Skeletal muscle satellite cell (primary cell): ENCODE data around the gene NDUFA13.

ENCODE experiments used
- H3K27me3 ChIP-seq: 2 replicates; pipeline ENCODE4 v1.7.0; 2013; ENCODE audit warnings: low read length; ENCODE audit not compliant: control insufficient read depth, insufficient read depth
- H3K36me3 ChIP-seq: 2 replicates; pipeline ENCODE4 v1.7.0; 2013; ENCODE audit warnings: mild to moderate bottlenecking, control low read depth, low read length; ENCODE audit not compliant: insufficient read depth
- H3K4me1 ChIP-seq: 2 replicates; pipeline ENCODE4 v1.7.0; 2013; ENCODE audit warnings: low read length; ENCODE audit not compliant: control insufficient read depth, insufficient read depth
- H3K4me2 ChIP-seq: 2 replicates; pipeline ENCODE4 v1.7.0; 2013; ENCODE audit warnings: mild to moderate bottlenecking, low read length
- H3K4me3 ChIP-seq: 2 replicates; pipeline ENCODE4 v1.7.0; 2013; ENCODE audit warnings: low read length
- H3K9ac ChIP-seq: 2 replicates; pipeline ENCODE4 v1.7.0; 2013; ENCODE audit warnings: mild to moderate bottlenecking, low read depth, low read length, moderate library complexity
- H3K9me3 ChIP-seq: replicated peaks from 2 replicates; pipeline ENCODE4 v1.7.0; 2013; ENCODE audit warnings: mild to moderate bottlenecking, control low read depth, low read length

NDUFA13 gene

GRCh38 chr19:19492026-19492610 is 23.9 kb upstream of the NDUFA13 start:
- H3K27me3 ChIP-seq, result no peaks in the 10 kb centered on the region
- no peaks in the 10 kb centered on the region for H3K9me3 ChIP-seq
- H3K4me3 ChIP-seq, result no peak overlapping the region
- no peak overlapping the region for H3K4me2 ChIP-seq
- no peak overlapping the region for H3K9ac ChIP-seq
- peaks cover 35% of the 10 kb centered on the region for H3K4me1 ChIP-seq
- peaks cover 40% of the 10 kb centered on the region for H3K36me3 ChIP-seq

- no peak overlapping the region for H3K4me2 ChIP-seq
- peaks cover 58% of the 10 kb centered on the region for H3K36me3 ChIP-seq
- H3K9ac ChIP-seq, result peak overlapping the region; percentile 34
- no peaks in the 10 kb centered on the region for H3K27me3 ChIP-seq
- H3K4me3 ChIP-seq, result no peak overlapping the region
- no peaks in the 10 kb centered on the region for H3K9me3 ChIP-seq
- peaks cover 21% of the 10 kb centered on the region for H3K4me1 ChIP-seq
Observed at GRCh38 chr19:19493841-19494546, 22.0 kb upstream of the NDUFA13 start.

- peaks cover 73% of the 10 kb centered on the region for H3K36me3 ChIP-seq
- no peaks in the 10 kb centered on the region for H3K27me3 ChIP-seq
- no peaks in the 10 kb centered on the region for H3K9me3 ChIP-seq
- no peak overlapping the region for H3K4me2 ChIP-seq
- peaks cover 7% of the 10 kb centered on the region for H3K4me1 ChIP-seq
- no peak overlapping the region for H3K4me3 ChIP-seq
- no peak overlapping the region for H3K9ac ChIP-seq
Observed at GRCh38 chr19:19495614-19496603, 20.1 kb upstream of the NDUFA13 start.

DNA sequence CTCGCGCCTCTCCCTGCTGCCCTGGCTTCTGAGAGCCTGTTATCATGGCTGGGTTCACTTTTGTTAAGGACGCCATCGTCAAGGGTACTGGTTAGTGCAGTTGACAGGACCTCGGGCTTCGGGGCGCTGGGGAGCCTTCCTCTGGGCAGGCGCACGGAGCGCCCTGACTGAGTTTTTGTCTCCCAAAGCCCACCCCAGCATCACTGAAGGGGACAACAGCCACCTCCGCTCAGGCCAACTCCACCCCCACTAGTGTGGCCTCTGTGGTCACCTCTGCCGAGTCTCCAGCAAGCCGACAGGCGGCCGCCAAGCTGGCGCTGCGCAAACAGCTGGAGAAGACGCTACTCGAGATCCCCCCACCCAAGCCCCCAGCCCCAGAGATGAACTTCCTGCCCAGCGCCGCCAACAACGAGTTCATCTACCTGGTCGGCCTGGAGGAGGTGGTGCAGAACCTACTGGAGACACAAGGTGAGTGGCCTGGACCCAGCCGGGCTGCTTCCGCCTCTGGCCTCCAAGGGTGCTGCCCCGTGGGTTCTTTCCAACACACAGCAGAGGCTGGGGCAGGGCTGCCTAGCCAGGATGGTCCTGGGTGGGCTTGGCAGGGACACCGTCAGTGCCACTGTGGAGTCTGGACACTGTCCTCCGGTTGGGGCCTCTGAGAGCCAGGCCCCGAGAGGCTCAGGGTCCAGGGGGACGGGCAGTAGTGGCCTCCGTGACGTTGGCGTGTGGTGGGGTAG is 17.6 kb upstream of the NDUFA13 start:
- Histone ChIP-seq H3K9me3 (no peaks in the 10 kb centered on the region), H3K4me2 (no peak overlapping the region), H3K27me3 (no peaks in the 10 kb centered on the region), H3K36me3 (peaks cover 86% of the 10 kb centered on the region), H3K4me3 (no peak overlapping the region), H3K4me1 (peaks cover 7% of the 10 kb centered on the region), H3K9ac (no peak overlapping the region)

GRCh38 chr19:19499272-19499995 is 16.6 kb upstream of the NDUFA13 start:
- H3K36me3 ChIP-seq, result peaks cover 90% of the 10 kb centered on the region
- no peaks in the 10 kb centered on the region for H3K9me3 ChIP-seq
- no peak overlapping the region for H3K4me3 ChIP-seq
- no peaks in the 10 kb centered on the region for H3K4me1 ChIP-seq
- no peak overlapping the region for H3K9ac ChIP-seq
- no peak overlapping the region for H3K4me2 ChIP-seq
- H3K27me3 ChIP-seq, result no peaks in the 10 kb centered on the region

DNA sequence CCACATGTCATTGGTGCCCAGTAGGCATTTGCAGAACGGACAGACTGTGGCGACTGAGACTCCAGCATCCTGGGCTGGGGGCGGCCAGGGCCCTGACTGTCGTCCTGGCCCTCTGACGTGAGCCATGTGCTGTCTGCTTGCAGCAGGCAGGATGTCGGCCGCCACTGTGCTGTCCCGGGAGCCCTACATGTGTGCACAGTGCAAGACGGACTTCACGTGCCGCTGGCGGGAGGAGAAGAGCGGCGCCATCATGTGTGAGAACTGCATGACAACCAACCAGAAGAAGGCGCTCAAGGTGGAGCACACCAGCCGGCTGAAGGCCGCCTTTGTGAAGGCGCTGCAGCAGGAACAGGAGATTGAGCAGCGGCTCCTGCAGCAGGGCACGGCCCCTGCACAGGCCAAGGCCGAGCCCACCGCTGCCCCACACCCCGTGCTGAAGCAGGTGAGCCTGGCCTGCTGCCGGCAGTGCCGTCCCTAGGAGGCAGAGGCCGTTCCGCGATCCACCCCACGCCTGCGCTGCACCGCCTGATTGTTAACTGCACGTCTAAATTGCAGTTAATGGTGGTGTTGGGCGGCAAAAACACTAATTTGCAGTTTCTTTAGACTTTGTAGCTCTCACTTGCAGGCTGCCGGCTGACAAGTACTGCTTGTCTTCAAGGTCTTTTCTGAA is 14.9 kb upstream of the NDUFA13 start:
- Histone ChIP-seq H3K4me3 (no peak overlapping the region), H3K4me2 (no peak overlapping the region), H3K4me1 (no peaks in the 10 kb centered on the region), H3K9ac (no peak overlapping the region), H3K36me3 (peaks cover 94% of the 10 kb centered on the region), H3K9me3 (no peaks in the 10 kb centered on the region), H3K27me3 (no peaks in the 10 kb centered on the region)

DNA sequence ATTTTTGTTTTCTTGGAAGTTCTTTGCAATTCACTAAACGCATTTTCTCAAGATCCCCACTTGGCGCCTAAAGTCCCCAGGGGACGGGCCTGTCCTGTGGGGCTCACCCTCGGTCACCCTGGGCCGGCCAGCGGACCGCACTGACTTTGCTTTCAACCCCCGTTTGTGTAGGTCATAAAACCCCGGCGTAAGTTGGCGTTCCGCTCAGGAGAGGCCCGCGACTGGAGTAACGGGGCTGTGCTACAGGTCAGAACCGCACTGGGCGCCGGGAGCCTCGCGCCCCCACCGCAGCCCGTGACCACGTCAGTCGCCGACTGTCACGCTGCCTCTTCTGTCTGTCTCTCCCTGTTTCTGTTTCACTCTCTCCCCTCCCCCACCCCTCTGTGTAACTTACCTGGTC is 14.2 kb upstream of the NDUFA13 start:
- Histone ChIP-seq H3K4me1 (no peaks in the 10 kb centered on the region), H3K27me3 (no peaks in the 10 kb centered on the region), H3K36me3 (peaks cover 92% of the 10 kb centered on the region), H3K9ac (no peak overlapping the region), H3K4me3 (no peak overlapping the region), H3K4me2 (no peak overlapping the region), H3K9me3 (no peaks in the 10 kb centered on the region)

DNA sequence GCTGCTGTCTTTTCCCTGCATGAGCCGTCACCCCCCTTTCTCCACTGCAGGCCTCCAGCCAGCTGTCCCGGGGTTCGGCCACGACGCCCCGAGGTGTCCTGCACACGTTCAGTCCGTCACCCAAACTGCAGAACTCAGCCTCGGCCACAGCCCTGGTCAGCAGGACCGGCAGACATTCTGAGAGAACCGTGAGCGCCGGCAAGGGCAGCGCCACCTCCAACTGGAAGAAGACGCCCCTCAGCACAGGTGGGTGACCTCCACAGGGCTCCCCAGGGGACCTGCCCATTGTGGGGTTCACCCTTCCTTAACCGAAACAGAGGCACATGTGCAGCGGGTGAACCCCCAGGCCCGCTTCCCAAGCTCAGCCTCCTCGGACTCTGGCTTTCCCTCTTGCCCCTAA is 13.7 kb upstream of the NDUFA13 start:
- H3K4me3 ChIP-seq, result no peak overlapping the region
- H3K4me1 ChIP-seq, result no peaks in the 10 kb centered on the region
- H3K36me3 ChIP-seq, result peaks cover 90% of the 10 kb centered on the region
- H3K27me3 ChIP-seq, result no peaks in the 10 kb centered on the region
- H3K9me3 ChIP-seq, result no peaks in the 10 kb centered on the region
- H3K9ac ChIP-seq, result no peak overlapping the region
- H3K4me2 ChIP-seq, result no peak overlapping the region

DNA sequence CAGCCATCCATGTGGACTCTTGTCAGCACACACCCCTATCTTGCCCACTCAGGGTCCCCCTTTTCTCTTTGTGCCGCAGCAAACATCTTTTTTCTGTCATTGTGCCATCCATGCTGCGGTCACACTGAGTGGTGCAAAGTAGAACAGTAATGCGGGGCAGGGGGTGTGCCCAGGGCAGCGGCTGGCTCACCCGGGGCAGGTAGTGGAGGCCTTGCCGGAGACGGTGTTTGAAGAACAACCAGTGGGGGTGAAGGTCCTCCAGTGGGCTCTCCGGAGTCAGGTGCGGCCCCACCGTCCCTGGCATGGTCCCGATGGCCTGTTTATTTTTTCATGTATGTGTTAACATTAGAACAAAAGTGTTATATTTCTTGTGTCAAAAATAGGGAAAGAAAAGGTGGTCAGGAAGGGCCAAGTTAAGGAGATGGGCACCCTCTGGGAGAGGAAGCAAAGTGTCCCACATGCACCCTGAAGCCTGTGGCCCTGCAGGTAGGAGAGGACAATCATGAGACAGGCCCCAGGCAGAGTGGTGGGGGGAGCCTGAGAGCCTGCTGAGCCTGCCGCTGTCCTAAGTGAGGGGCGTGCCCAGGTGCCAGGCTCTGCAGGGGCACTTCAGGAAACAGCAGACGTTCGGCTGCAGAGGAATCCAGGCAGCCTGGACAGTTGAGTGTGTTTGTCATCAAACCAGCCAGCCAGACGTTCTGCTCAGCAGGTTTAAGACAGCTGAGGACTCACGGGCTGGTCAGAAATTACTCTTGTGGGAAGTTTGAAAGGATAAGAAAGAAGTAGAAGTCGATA is 13.0 kb upstream of the NDUFA13 start:
- no peaks in the 10 kb centered on the region for H3K4me1 ChIP-seq
- H3K4me2 ChIP-seq, result no peak overlapping the region
- no peak overlapping the region for H3K9ac ChIP-seq
- no peaks in the 10 kb centered on the region for H3K27me3 ChIP-seq
- H3K9me3 ChIP-seq, result no peaks in the 10 kb centered on the region
- peaks cover 90% of the 10 kb centered on the region for H3K36me3 ChIP-seq
- no peak overlapping the region for H3K4me3 ChIP-seq
